ENCODE measurements around the gene RPP30.
A peak's percentile ranks its signal among the peaks of the same experiment; 100 is the strongest.

- no peak for TF ChIP-seq POLR2A (IDR thresholded peaks at IDR 0.05)
- TF ChIP-seq, protein P1, sequence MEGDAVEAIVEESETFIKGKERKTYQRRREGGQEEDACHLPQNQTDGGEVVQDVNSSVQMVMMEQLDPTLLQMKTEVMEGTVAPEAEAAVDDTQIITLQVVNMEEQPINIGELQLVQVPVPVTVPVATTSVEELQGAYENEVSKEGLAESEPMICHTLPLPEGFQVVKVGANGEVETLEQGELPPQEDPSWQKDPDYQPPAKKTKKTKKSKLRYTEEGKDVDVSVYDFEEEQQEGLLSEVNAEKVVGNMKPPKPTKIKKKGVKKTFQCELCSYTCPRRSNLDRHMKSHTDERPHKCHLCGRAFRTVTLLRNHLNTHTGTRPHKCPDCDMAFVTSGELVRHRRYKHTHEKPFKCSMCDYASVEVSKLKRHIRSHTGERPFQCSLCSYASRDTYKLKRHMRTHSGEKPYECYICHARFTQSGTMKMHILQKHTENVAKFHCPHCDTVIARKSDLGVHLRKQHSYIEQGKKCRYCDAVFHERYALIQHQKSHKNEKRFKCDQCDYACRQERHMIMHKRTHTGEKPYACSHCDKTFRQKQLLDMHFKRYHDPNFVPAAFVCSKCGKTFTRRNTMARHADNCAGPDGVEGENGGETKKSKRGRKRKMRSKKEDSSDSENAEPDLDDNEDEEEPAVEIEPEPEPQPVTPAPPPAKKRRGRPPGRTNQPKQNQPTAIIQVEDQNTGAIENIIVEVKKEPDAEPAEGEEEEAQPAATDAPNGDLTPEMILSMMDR (IDR thresholded peaks at IDR 0.05): peak; percentile 57 to 69 (median 65)
Measured at GRCh38 chr10:90862908-90863514, 8.8 kb upstream of the RPP30 start.
